ENCODE results near the gene KPNA5.
A peak's percentile ranks its signal among the peaks of the same experiment; 100 is the strongest.
"Not testable (repeated sequence)": the region's sequence is repeated elsewhere in the genome, so short reads cannot be mapped to it uniquely, and the experiment has no call there.

The KPNA5 gene

GRCh38 chr6:116680880-116681672 is at the start of gene KPNA5:
Gene KPNA5, plus strand, starts transcription at chr6:116681211. Its CDS starts 124 bp downstream, at chr6:116681335.
- peak; percentile 80 to 97 (median 92) for DNase-seq
- intact Hi-C loops (cut with DNase I) = no loop called here

- intact Hi-C loops (cut with DNase I) = no loop called here
- DNase-seq = no peak
Measured at GRCh38 chr6:116631379-116631990, 49.5 kb upstream of the KPNA5 start.

GRCh38 chr6:116633685-116634084 is 47.3 kb upstream of the KPNA5 start:
- intact Hi-C loops (cut with DNase I) = no loop called here
- DNase-seq = no peak

GRCh38 chr6:116648156-116648555 is 32.9 kb upstream of the KPNA5 start:
- intact Hi-C loops (cut with DNase I) = no loop called here
- no peak for DNase-seq

- no peak for DNase-seq
- intact Hi-C loops (cut with DNase I) = no loop called here
Measured at GRCh38 chr6:116649129-116649528, 31.9 kb upstream of the KPNA5 start.

- no peak for DNase-seq
- intact Hi-C loops (cut with DNase I) = no loop called here
Measured at GRCh38 chr6:116651916-116652315, 29.1 kb upstream of the KPNA5 start.

GRCh38 chr6:116661594-116661993 is 19.4 kb upstream of the KPNA5 start:
- DNase-seq = no peak
- intact Hi-C loops (cut with DNase I) = no loop called here

- no peak for DNase-seq
- intact Hi-C loops (cut with DNase I) = no loop called here
Measured at GRCh38 chr6:116662202-116662601, 18.8 kb upstream of the KPNA5 start.

- intact Hi-C loops (cut with DNase I) = no loop called here
- DNase-seq = no peak
Measured at GRCh38 chr6:116663308-116663707, 17.7 kb upstream of the KPNA5 start.

GRCh38 chr6:116664169-116664568 is 16.8 kb upstream of the KPNA5 start:
- intact Hi-C loops (cut with DNase I); DNase-seq: not testable (repeated sequence)

- DNase-seq = no peak
- intact Hi-C loops (cut with DNase I) = no loop called here
Measured at GRCh38 chr6:116665464-116665863, 15.5 kb upstream of the KPNA5 start.

- no peak for DNase-seq
- intact Hi-C loops (cut with DNase I) = no loop called here
Measured at GRCh38 chr6:116666869-116667268, 14.1 kb upstream of the KPNA5 start.

GRCh38 chr6:116667623-116668022 is 13.4 kb upstream of the KPNA5 start:
- intact Hi-C loops (cut with DNase I) = no loop called here
- no peak for DNase-seq

GRCh38 chr6:116672306-116672705 is 8.7 kb upstream of the KPNA5 start:
- DNase-seq = no peak
- intact Hi-C loops (cut with DNase I) = no loop called here

GRCh38 chr6:116676021-116676420 is 5.0 kb upstream of the KPNA5 start:
- no peak for DNase-seq
- intact Hi-C loops (cut with DNase I) = no loop called here

GRCh38 chr6:116682334-116682712 is 1.3 kb downstream of the KPNA5 start:
- intact Hi-C loops (cut with DNase I) = no loop called here
- DNase-seq = peak in 13 of 42 donors; percentile 13 to 61 (median 25)

- no peak for DNase-seq
- intact Hi-C loops (cut with DNase I) = no loop called here
Measured at GRCh38 chr6:116685437-116685993, 4.5 kb downstream of the KPNA5 start.

GRCh38 chr6:116686475-116687101 is 5.6 kb downstream of the KPNA5 start:
- DNase-seq; intact Hi-C loops (cut with DNase I): not testable (repeated sequence)

GRCh38 chr6:116691154-116691553 is 10.1 kb downstream of the KPNA5 start:
- intact Hi-C loops (cut with DNase I) = no loop called here
- DNase-seq = no peak

GRCh38 chr6:116692873-116693272 is 11.9 kb downstream of the KPNA5 start:
- DNase-seq; intact Hi-C loops (cut with DNase I): not testable (repeated sequence)
